Uterus (tissue), 2 donors: ENCODE data around the gene TANC1.

Experiments
- POLR2A ChIP-seq, 2 donors: fragments of 450-650 bp; IDR thresholded peaks; one replicate each; pipeline ENCODE4 v1.6.1; 2016; ENCODE audit warnings: antibody characterized with exemption in 2 of 2, mild to moderate bottlenecking in 1 of 2, moderate library complexity in 1 of 2
- TF ChIP-seq, protein P1 (sequence below), 4 experiments: fragments of 200-600 bp in 2 of 4; fragments of 450-650 bp in 2 of 4; sonication (generic) in 2 of 4; IDR thresholded peaks; one replicate each; pipeline ENCODE4 v1.5.1; 2016 to 2019; ENCODE audit warnings: antibody characterized with exemption in 4 of 4, mild to moderate bottlenecking in 2 of 4, moderate library complexity in 1 of 4

DNA sequence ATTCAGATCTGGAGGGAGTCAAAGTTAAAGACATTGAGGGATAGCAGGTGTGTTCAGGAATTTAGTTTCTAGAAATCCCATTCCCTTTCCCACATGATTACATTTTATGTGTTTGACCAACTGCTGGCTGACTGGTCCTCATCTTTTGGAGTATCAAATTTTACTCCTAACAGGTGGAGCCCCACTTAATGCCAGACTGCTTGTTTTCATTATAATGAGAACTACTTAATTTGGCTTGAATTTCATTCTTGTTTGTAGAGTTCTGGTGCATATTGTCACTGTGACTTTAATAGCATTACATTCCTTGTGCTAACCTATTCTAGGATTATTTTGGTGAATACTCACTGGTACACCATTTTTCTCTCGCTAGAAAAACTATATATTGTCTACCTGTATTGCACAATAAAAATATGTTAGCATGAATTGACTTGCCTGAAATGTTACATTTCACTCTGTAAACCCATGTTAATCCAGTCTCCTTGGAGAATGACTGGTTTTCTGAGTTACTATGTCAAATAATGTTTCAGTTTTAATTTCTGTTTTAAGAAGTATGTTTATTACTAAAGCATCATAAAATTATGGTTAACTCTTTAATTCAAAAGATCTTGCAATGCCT, 98.2 kb downstream of the TANC1 start:
- no peak for TF ChIP-seq POLR2A (IDR thresholded peaks at IDR 0.05)
- TF ChIP-seq, protein P1, sequence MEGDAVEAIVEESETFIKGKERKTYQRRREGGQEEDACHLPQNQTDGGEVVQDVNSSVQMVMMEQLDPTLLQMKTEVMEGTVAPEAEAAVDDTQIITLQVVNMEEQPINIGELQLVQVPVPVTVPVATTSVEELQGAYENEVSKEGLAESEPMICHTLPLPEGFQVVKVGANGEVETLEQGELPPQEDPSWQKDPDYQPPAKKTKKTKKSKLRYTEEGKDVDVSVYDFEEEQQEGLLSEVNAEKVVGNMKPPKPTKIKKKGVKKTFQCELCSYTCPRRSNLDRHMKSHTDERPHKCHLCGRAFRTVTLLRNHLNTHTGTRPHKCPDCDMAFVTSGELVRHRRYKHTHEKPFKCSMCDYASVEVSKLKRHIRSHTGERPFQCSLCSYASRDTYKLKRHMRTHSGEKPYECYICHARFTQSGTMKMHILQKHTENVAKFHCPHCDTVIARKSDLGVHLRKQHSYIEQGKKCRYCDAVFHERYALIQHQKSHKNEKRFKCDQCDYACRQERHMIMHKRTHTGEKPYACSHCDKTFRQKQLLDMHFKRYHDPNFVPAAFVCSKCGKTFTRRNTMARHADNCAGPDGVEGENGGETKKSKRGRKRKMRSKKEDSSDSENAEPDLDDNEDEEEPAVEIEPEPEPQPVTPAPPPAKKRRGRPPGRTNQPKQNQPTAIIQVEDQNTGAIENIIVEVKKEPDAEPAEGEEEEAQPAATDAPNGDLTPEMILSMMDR (IDR thresholded peaks at IDR 0.05): no peak
